Neural cell (in vitro differentiated cells): Measurements from ENCODE around the gene ARFGAP1.

Experiments
- CTCF ChIP-seq: fragments of 450-650 bp; IDR thresholded peaks from 2 replicates; pipeline ENCODE4 v1.5.1; 2014; ENCODE audit warnings: antibody characterized with exemption, mild to moderate bottlenecking, moderate library complexity; ENCODE audit not compliant: poor library complexity, severe bottlenecking
- EP300 ChIP-seq: fragments of 450-650 bp; conservative IDR thresholded peaks from 2 replicates; pipeline ENCODE4 v1.6.1; 2014; ENCODE audit warnings: antibody characterized with exemption, mild to moderate bottlenecking, moderate library complexity; ENCODE audit not compliant: poor library complexity, severe bottlenecking
- EZH2 ChIP-seq: fragments of 200-600, 300-800 bp; shearing (Covaris generic), sonication (generic); IDR thresholded peaks from 2 replicates; pipeline ENCODE4 v1.6.1; 2014; ENCODE audit warnings: antibody characterized with exemption, low read length, borderline replicate concordance, mild to moderate bottlenecking; ENCODE audit not compliant: insufficient read depth, poor library complexity, severe bottlenecking
- MXI1 ChIP-seq: fragments of 450-650 bp; conservative IDR thresholded peaks from 2 replicates; pipeline ENCODE4 v1.6.1; 2014; ENCODE audit warnings: antibody characterized with exemption, mild to moderate bottlenecking; ENCODE audit not compliant: poor library complexity, severe bottlenecking
- POLR2AphosphoS5 ChIP-seq: IDR thresholded peaks from 2 replicates; pipeline ENCODE4 v1.6.1; 2012
- RAD21 ChIP-seq: fragments of 450-650 bp; conservative IDR thresholded peaks from 2 replicates; pipeline ENCODE4 v1.6.1; 2014; ENCODE audit warnings: antibody characterized with exemption, mild to moderate bottlenecking, moderate library complexity
- REST ChIP-seq: IDR thresholded peaks from 2 replicates; pipeline ENCODE4 v1.6.1; 2012; ENCODE audit warnings: borderline replicate concordance
- SMC3 ChIP-seq: fragments of 450-650 bp; conservative IDR thresholded peaks from 2 replicates; pipeline ENCODE4 v1.6.1; 2014; ENCODE audit warnings: antibody characterized with exemption, mild to moderate bottlenecking, moderate library complexity; ENCODE audit not compliant: poor library complexity
- TAF1 ChIP-seq: IDR thresholded peaks from 2 replicates; pipeline ENCODE4 v1.6.1; 2012; ENCODE audit warnings: low read depth

GRCh38 chr20:63331741-63332400, 59.3 kb downstream of the ARFGAP1 start:
- no peak for TF ChIP-seq REST
- no peak for TF ChIP-seq CTCF
- no peak for TF ChIP-seq POLR2AphosphoS5
- TF ChIP-seq RAD21 = no peak
- no peak for TF ChIP-seq SMC3
- no peak for TF ChIP-seq EZH2
- no peak for TF ChIP-seq MXI1
- no peak for TF ChIP-seq EP300
- TF ChIP-seq TAF1 = no peak
